Caco-2 (cell line): ENCODE results near the gene HSDL1. TPM values are rescaled to one million over a fixed set of nuclear protein-coding genes. Genes with fewer than 3 reads are reported as not detected.

Experiments
- BruUV-seq: library from RNA; stranded (reverse); fragments of 400-500 nt; replicated peaks from 2 replicates; lab custom pipeline; 2021; lab: Mats Ljungman, UMichigan
- CTCF ChIA-PET: fragments of 300-600 bp; sonication (Branson Sonifier 250); formaldehyde crosslinking; loops from one replicate; lab custom pipeline; 2022; ENCODE audit warnings: antibody characterized with exemption; lab: Charles Lee
- POLR2A ChIA-PET: fragments of 300-600 bp; sonication (Branson Sonifier 250); formaldehyde crosslinking; loops from one replicate; lab custom pipeline; 2022; ENCODE audit warnings: antibody characterized with exemption; lab: Charles Lee
- DNase-seq, 2 experiments: peaks; one replicate each; pipeline versions ENCODE4 v3.0.0 to v3.0.0-alpha.2; 2020 to 2022
- H3K27me3 ChIP-seq: replicated peaks from 2 replicates; pipeline ENCODE4 v1.6.0; 2011; ENCODE audit warnings: low read length; ENCODE audit not compliant: control insufficient read depth, insufficient read depth
- H3K36me3 ChIP-seq: 2 replicates; pipeline ENCODE4 v1.5.1; 2011; ENCODE audit warnings: low read length; ENCODE audit not compliant: control insufficient read depth, insufficient read depth
- H3K4me1 ChIP-seq: fragments of 250-450 bp; sonication (Bioruptor Pico); 2 replicates; pipeline ENCODE4 v1.5.1; 2020; ENCODE audit warnings: mild to moderate bottlenecking
- H3K4me3 ChIP-seq: 2 replicates; pipeline ENCODE4 v1.5.1; 2011; ENCODE audit warnings: low read depth, mild to moderate bottlenecking, control low read depth, low read length
- H3K9me3 ChIP-seq: fragments of 250-450 bp; sonication (Bioruptor Pico); 2 replicates; pipeline ENCODE4 v1.5.1; 2020; ENCODE audit warnings: mild to moderate bottlenecking, moderate library complexity
- H3K27ac Mint-ChIP-seq: one replicate; pipeline ENCODE4 v1.8.0; 2022; ENCODE audit warnings: mixed read lengths; ENCODE audit not compliant: unreplicated experiment
- H3K27me3 Mint-ChIP-seq: one replicate; pipeline ENCODE4 v1.8.0; 2022; ENCODE audit warnings: mixed read lengths; ENCODE audit not compliant: insufficient read depth, unreplicated experiment
- H3K36me3 Mint-ChIP-seq: one replicate; pipeline ENCODE4 v1.8.0; 2022; ENCODE audit warnings: mild to moderate bottlenecking, mixed read lengths; ENCODE audit not compliant: insufficient read depth, unreplicated experiment
- H3K4me1 Mint-ChIP-seq: one replicate; pipeline ENCODE4 v1.8.0; 2022; ENCODE audit warnings: low read depth, mixed read lengths; ENCODE audit not compliant: unreplicated experiment
- H3K4me3 Mint-ChIP-seq: one replicate; pipeline ENCODE4 v1.8.0; 2022; ENCODE audit warnings: mild to moderate bottlenecking, moderate library complexity, mixed read lengths; ENCODE audit not compliant: unreplicated experiment
- H3K9me3 Mint-ChIP-seq: one replicate; pipeline ENCODE4 v1.8.0; 2022; ENCODE audit warnings: mixed read lengths; ENCODE audit not compliant: unreplicated experiment
- intact Hi-C: fragments of 100-400 bp; cut with micrococcal nuclease; formaldehyde crosslinking; loops from one replicate; pipeline ENCODE4 v1.10.0; 2022; ENCODE audit not compliant: unreplicated experiment
- total RNA-seq: library from RNA; stranded (reverse); gene quantifications from 2 replicates; pipeline ENCODE4 v1.2.3, GENCODE V29; 2022
- TF ChIP-seq, protein P1 (sequence below), 2 experiments: fragments of 200-600 bp in 1 of 2; IDR thresholded peaks; 1 replicate in 1 of 2; 2 replicates in 1 of 2; pipeline versions ENCODE4 v1.5.1 to v1.8.0; 2011 to 2022; ENCODE audit warnings: antibody characterized with exemption in 1 of 2, control low read depth in 1 of 2, inconsistent platforms in 1 of 2, low read depth in 1 of 2, low read length in 1 of 2, mild to moderate bottlenecking in 1 of 2, moderate library complexity in 1 of 2; ENCODE audit not compliant: insufficient read depth in 1 of 2, severe bottlenecking in 1 of 2, unreplicated experiment in 1 of 2

HSDL1 gene
- total RNA-seq, 1 experiment from 2014 or later: 23.7 TPM

DNA sequence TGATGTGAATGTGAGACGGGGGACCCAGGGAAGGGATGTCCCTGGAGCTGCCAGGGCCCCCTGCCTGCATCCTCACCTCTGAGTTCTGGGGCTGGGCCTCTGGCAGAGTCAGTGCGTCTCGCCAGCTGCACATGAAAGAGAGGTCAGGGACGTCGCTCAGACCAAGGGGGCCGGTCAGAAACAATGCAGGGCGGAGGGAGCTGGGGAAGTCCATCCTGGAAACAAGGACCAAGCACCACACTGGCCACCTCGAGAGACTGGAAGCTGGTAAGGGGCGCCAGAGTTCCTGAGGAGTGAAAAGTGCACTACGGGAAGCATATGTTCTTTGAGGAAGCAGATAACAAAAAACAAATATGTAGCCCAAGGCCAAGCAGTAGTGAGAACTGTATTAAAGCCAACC is 39.8 kb upstream of the HSDL1 start:
- H3K4me3 Mint-ChIP-seq: peak overlapping the region; percentile 93
- H3K27me3 Mint-ChIP-seq: no peaks in the 10 kb centered on the region
- H3K9me3 ChIP-seq: no peaks in the 10 kb centered on the region
- peaks cover 6% of the 10 kb centered on the region for H3K4me1 Mint-ChIP-seq
- H3K4me3 ChIP-seq: no peak overlapping the region
- intact Hi-C loops: loop anchor here (10.0 kb wide), 1 partner anchor 300 kb away; no protein-coding TSS in a partner anchor
- no peaks in the 10 kb centered on the region for H3K9me3 Mint-ChIP-seq
- CTCF ChIA-PET: no interaction called here
- TF ChIP-seq, protein P1, sequence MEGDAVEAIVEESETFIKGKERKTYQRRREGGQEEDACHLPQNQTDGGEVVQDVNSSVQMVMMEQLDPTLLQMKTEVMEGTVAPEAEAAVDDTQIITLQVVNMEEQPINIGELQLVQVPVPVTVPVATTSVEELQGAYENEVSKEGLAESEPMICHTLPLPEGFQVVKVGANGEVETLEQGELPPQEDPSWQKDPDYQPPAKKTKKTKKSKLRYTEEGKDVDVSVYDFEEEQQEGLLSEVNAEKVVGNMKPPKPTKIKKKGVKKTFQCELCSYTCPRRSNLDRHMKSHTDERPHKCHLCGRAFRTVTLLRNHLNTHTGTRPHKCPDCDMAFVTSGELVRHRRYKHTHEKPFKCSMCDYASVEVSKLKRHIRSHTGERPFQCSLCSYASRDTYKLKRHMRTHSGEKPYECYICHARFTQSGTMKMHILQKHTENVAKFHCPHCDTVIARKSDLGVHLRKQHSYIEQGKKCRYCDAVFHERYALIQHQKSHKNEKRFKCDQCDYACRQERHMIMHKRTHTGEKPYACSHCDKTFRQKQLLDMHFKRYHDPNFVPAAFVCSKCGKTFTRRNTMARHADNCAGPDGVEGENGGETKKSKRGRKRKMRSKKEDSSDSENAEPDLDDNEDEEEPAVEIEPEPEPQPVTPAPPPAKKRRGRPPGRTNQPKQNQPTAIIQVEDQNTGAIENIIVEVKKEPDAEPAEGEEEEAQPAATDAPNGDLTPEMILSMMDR (IDR thresholded peaks at IDR 0.05; ENCODE audit: insufficient read depth in 1 of 2, low read depth in 1 of 2, low read length in 1 of 2, severe bottlenecking in 1 of 2, unreplicated experiment in 1 of 2): no peak
- no peak overlapping the region for H3K27ac Mint-ChIP-seq
- H3K36me3 Mint-ChIP-seq: peaks cover 24% of the 10 kb centered on the region
- H3K27me3 ChIP-seq: no peaks in the 10 kb centered on the region
- H3K4me1 ChIP-seq: no peaks in the 10 kb centered on the region
- H3K36me3 ChIP-seq: peaks cover 4% of the 10 kb centered on the region
- no peak for DNase-seq
- no TSS peak for BruUV-seq
- POLR2A ChIA-PET: no interaction called here

DNA sequence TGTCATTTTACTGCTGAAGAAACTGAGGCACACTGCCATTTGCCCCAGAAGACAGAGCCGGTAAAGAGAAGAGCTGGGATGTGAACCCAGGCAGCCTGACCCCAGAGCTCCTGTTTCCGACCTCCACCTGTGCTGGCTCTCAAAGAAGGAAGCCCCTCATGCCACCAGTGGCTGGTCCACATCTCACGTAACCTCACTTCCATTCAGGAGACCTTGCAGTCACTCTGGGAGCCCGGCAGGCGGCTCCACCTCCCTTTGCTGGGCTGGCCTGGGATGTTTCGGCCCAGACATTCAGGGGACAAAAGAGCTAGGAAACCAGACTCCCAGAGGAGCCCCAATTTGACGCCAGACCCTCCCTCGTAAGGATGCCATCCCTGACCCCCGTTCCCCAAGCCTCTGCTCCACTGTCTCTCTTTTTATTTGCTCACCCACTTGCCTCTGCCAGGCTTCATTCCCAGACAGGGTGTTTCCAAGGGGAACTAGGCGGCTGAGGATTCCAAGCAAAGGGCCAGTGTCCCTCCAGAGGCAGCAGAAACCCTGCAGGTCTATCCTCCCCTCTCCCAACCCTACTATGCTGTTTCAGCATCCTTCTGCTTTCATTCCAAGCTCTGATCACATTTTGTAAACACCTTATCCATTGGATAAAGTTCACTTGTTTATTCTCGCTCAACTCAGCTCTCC is 39.1 kb upstream of the HSDL1 start:
- H3K4me1 ChIP-seq: no peaks in the 10 kb centered on the region
- no peaks in the 10 kb centered on the region for H3K9me3 ChIP-seq
- H3K27me3 ChIP-seq: no peaks in the 10 kb centered on the region
- no peak overlapping the region for H3K27ac Mint-ChIP-seq
- no TSS peak for BruUV-seq
- TF ChIP-seq, protein P1 (IDR thresholded peaks at IDR 0.05; ENCODE audit: insufficient read depth in 1 of 2, low read depth in 1 of 2, low read length in 1 of 2, severe bottlenecking in 1 of 2, unreplicated experiment in 1 of 2): no peak
- ChIA-PET POLR2A (no interaction called here), CTCF (interaction anchor here (0.5 kb wide), 1 partner anchor 160 kb away, joined by 3 read pairs; no protein-coding TSS in a partner anchor)
- no peaks in the 10 kb centered on the region for H3K9me3 Mint-ChIP-seq
- no peaks in the 10 kb centered on the region for H3K27me3 Mint-ChIP-seq
- H3K36me3 ChIP-seq: peaks cover 4% of the 10 kb centered on the region
- no peak overlapping the region for H3K4me3 ChIP-seq
- intact Hi-C loops: loop anchor here (10.0 kb wide), 1 partner anchor 301 kb away; no protein-coding TSS in a partner anchor
- H3K4me3 Mint-ChIP-seq: no peak overlapping the region
- H3K36me3 Mint-ChIP-seq: peaks cover 24% of the 10 kb centered on the region
- DNase-seq: no peak
- H3K4me1 Mint-ChIP-seq: peaks cover 6% of the 10 kb centered on the region

DNA sequence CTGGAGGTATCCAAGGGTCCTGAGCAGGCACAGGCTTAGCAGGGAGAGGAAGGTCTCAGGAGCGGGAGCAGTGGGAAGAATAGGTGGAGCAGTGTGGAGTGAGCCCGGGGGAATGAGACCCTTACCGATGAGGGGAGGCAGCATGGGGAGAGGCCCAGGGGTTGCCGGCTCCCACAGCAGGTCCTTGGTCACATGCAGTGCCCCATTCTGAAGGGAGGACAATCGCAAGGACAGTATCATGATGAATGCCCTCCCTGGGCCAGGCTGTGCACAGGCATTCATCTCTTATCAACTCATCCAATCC is 38.5 kb upstream of the HSDL1 start:
- Mint-ChIP-seq H3K4me3 (no peak overlapping the region), H3K4me1 (peaks cover 6% of the 10 kb centered on the region), H3K27ac (no peak overlapping the region), H3K9me3 (no peaks in the 10 kb centered on the region), H3K27me3 (no peaks in the 10 kb centered on the region), H3K36me3 (peaks cover 24% of the 10 kb centered on the region)
- Histone ChIP-seq H3K27me3 (no peaks in the 10 kb centered on the region), H3K36me3 (peaks cover 4% of the 10 kb centered on the region), H3K9me3 (no peaks in the 10 kb centered on the region), H3K4me3 (no peak overlapping the region), H3K4me1 (no peaks in the 10 kb centered on the region)
- intact Hi-C loops: loop anchor here (10.0 kb wide), 1 partner anchor 301 kb away; no protein-coding TSS in a partner anchor
- no TSS peak for BruUV-seq
- POLR2A ChIA-PET: no interaction called here
- TF ChIP-seq, protein P1 (IDR thresholded peaks at IDR 0.05; ENCODE audit: insufficient read depth in 1 of 2, low read depth in 1 of 2, low read length in 1 of 2, severe bottlenecking in 1 of 2, unreplicated experiment in 1 of 2): no peak
- CTCF ChIA-PET: interaction anchor here (0.5 kb wide), 1 partner anchor 160 kb away, joined by 3 read pairs; no protein-coding TSS in a partner anchor
- no peak for DNase-seq
